ENCODE measurements around the gene BCAR1. TPM values are rescaled to one million over a fixed set of nuclear protein-coding genes. Genes with fewer than 3 reads are reported as not detected.

BCAR1 gene
- total and polyA plus RNA-seq, 2 of the 13 experiments (the other 11 are each of a cell fraction or from before 2014, with no cell fraction given) = 48.1 to 51.7 TPM

DNA sequence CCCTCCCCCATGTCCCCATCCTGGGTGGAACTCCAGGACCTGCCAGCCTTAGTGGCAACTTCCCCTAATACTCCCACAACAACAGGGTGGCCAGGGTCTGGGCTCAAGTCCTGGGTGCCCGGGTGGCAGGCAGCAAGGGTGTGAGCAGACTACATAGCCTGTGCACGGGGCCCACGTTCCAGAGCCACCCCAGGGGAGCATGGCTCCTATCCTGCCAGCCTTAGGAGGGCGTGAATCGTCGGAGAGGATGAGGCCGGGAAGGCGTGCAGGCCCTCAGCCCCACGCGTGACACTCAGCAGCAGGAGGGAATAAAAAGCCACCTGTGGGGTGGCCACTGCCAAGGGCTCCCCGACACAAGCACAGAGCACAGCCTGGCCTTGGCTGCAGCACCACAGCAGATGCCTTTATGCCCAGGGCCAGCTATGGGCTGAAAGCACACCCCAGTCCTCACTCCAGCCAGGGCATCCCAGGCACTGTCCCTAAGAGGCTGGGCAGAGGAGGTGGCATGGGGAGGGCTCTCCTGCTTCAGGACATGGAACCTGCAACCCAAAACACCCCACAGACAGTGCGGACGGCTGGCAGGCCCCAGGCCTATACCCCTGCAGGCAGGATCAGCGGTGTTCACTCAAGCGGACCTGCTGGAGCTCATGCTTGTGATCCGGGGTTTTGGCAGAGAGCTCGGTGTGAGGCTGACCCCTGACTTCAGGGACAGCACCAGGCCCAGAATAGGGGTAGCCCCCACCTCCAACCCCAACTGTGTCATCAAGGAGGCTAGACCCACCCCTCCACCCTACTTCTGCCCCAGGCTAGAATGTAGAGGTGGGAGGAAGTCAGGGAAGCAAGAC, 2.7 kb downstream of the BCAR1 start:
- no peak for ATAC-seq
- Histone ChIP-seq H3K4me1 (ENCODE audit: insufficient read depth, low read length) (peaks cover 83% of the 10 kb centered on the region), H2AFZ (ENCODE audit: low read length) (no peak overlapping the region), H3K36me3 (replicated peaks in 1 of 2; ENCODE audit: control insufficient read depth in 1 of 2, insufficient read depth in 2 of 2, low read length in 2 of 2) (peaks cover 2 to 3% of the 10 kb centered on the region in 2 experiments; a peak in 1 of 5 replicates), H3K9ac (ENCODE audit: insufficient read depth, low read depth, low read length) (peak overlapping the region; percentile 99), H4K20me1 (ENCODE audit: insufficient read depth, low read length) (peaks cover 34% of the 10 kb centered on the region), H3K27ac (ENCODE audit: extremely low read length, insufficient read depth, low read length) (peak overlapping the region; percentile 97), H3K4me2 (ENCODE audit: low read depth, low read length) (peak overlapping the region; percentile 84), H3K9me3 (ENCODE audit: low read length) (no peaks in the 10 kb centered on the region), H3K27me3 (ENCODE audit: control insufficient read depth in 1 of 2, insufficient read depth in 2 of 2, low read length in 2 of 2) (no peaks in the 10 kb centered on the region; a peak in 1 of 5 replicates), H3K4me3 (replicated peaks in 1 of 3; ENCODE audit: insufficient read depth in 1 of 3, low read depth in 2 of 3, low read length in 3 of 3) (peak overlapping the region; percentile 76 to 87 (median 86); a peak in 4 of 6 replicates), H3K79me2 (ENCODE audit: insufficient read depth, low read length) (peaks cover 88% of the 10 kb centered on the region)
- intact Hi-C loops (cut with micrococcal nuclease; ENCODE audit: unreplicated experiment) (loop anchor here (5.0 kb wide), 1 partner anchor 251 kb away; the partner anchor contains the start of gene ZNRF1), in situ Hi-C loops (cut with HindIII; ENCODE audit: extremely low pct_ligation_motif_present, low pct_unique_long_range_greater_than_20kb) (no loop called here)
- CTCF ChIA-PET (ENCODE audit: low intra/inter-chr PET ratio, low total read pairs) = no interaction called here
- POLR2A ChIA-PET = interaction anchor here (1.0 to 14.7 kb wide), 5 partner anchors 10 to 60 kb away, joined by 3 to 312 read pairs (median 82); no protein-coding TSS in a partner anchor
- FAIRE-seq = no peak
- 83% methylated on average over 13 of the region's 17 CpGs for WGBS (ENCODE audit: low lambda C conversion rate)
- no TSS peak for BruUV-seq (replicated peaks)
- no peak for DNase-seq (ENCODE audit: low spot score)
- TF ChIP-seq ZNF24 (IDR thresholded peaks at IDR 0.05) (no peak), ZBTB38 (CRISPR knock-in tag; IDR thresholded peaks at IDR 0.05) (peak; percentile 68; the same call in 1 of the 2 replicates), MTA1 (CRISPR knock-in tag; IDR thresholded peaks at IDR 0.05; ENCODE audit: borderline replicate concordance) (0 out of 2 replicates have a peak, but pooled peaks have one; percentile 30), ZNF556 (CRISPR knock-in tag; IDR thresholded peaks at IDR 0.05; ENCODE audit: borderline replicate concordance) (peak; percentile 59; the same call in 1 of the 2 replicates), ZSCAN31 (CRISPR knock-in tag; IDR thresholded peaks at IDR 0.05; ENCODE audit: low read depth) (no peak), ZNF251 (CRISPR knock-in tag; IDR thresholded peaks at IDR 0.05) (no peak), SSRP1 (CRISPR knock-in tag; IDR thresholded peaks at IDR 0.05) (peak; percentile 57; the same call in 1 of the 2 replicates), SMARCC2 (IDR thresholded peaks at IDR 0.05) (no peak), ZNF441 (CRISPR knock-in tag; IDR thresholded peaks at IDR 0.05; ENCODE audit: borderline replicate concordance) (no peak), ZNF629 (CRISPR knock-in tag; conservative IDR thresholded peaks at IDR 0.05) (no peak), ZNF660 (CRISPR knock-in tag; IDR thresholded peaks at IDR 0.05; ENCODE audit: borderline replicate concordance, low read depth) (no peak), ZMYM2 (CRISPR knock-in tag; IDR thresholded peaks at IDR 0.05) (no peak), ONECUT2 (CRISPR knock-in tag; IDR thresholded peaks at IDR 0.05) (no peak), SPEN (CRISPR knock-in tag; IDR thresholded peaks at IDR 0.05; ENCODE audit: low read depth) (peak; percentile 55; the same call in 1 of the 2 replicates), PAX8 (CRISPR knock-in tag; IDR thresholded peaks at IDR 0.05; ENCODE audit: borderline replicate concordance) (no peak)
- TF ChIP-seq, protein P1, sequence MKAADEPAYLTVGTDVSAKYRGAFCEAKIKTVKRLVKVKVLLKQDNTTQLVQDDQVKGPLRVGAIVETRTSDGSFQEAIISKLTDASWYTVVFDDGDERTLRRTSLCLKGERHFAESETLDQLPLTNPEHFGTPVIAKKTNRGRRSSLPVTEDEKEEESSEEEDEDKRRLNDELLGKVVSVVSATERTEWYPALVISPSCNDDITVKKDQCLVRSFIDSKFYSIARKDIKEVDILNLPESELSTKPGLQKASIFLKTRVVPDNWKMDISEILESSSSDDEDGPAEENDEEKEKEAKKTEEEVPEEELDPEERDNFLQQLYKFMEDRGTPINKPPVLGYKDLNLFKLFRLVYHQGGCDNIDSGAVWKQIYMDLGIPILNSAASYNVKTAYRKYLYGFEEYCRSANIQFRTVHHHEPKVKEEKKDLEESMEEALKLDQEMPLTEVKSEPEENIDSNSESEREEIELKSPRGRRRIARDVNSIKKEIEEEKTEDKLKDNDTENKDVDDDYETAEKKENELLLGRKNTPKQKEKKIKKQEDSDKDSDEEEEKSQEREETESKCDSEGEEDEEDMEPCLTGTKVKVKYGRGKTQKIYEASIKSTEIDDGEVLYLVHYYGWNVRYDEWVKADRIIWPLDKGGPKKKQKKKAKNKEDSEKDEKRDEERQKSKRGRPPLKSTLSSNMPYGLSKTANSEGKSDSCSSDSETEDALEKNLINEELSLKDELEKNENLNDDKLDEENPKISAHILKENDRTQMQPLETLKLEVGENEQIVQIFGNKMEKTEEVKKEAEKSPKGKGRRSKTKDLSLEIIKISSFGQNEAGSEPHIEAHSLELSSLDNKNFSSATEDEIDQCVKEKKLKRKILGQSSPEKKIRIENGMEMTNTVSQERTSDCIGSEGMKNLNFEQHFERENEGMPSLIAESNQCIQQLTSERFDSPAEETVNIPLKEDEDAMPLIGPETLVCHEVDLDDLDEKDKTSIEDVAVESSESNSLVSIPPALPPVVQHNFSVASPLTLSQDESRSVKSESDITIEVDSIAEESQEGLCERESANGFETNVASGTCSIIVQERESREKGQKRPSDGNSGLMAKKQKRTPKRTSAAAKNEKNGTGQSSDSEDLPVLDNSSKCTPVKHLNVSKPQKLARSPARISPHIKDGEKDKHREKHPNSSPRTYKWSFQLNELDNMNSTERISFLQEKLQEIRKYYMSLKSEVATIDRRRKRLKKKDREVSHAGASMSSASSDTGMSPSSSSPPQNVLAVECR (CRISPR knock-in tag; IDR thresholded peaks at IDR 0.05; ENCODE audit: borderline replicate concordance) = no peak
- TF ChIP-seq, protein P2, sequence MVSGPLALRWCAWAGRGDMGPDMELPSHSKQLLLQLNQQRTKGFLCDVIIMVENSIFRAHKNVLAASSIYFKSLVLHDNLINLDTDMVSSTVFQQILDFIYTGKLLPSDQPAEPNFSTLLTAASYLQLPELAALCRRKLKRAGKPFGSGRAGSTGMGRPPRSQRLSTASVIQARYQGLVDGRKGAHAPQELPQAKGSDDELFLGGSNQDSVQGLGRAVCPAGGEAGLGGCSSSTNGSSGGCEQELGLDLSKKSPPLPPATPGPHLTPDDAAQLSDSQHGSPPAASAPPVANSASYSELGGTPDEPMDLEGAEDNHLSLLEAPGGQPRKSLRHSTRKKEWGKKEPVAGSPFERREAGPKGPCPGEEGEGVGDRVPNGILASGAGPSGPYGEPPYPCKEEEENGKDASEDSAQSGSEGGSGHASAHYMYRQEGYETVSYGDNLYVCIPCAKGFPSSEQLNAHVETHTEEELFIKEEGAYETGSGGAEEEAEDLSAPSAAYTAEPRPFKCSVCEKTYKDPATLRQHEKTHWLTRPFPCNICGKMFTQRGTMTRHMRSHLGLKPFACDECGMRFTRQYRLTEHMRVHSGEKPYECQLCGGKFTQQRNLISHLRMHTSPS (CRISPR knock-in tag; IDR thresholded peaks at IDR 0.05; ENCODE audit: low read depth) = 0 out of 2 replicates have a peak, but pooled peaks have one; percentile 5
- TF ChIP-seq, protein P3, sequence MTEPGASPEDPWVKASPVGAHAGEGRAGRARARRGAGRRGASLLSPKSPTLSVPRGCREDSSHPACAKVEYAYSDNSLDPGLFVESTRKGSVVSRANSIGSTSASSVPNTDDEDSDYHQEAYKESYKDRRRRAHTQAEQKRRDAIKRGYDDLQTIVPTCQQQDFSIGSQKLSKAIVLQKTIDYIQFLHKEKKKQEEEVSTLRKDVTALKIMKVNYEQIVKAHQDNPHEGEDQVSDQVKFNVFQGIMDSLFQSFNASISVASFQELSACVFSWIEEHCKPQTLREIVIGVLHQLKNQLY (CRISPR knock-in tag; IDR thresholded peaks at IDR 0.05) = no peak

Data from HepG2 (cell line).